ENCODE measurements around the gene UBR3. TPM values are rescaled to one million over a fixed set of nuclear protein-coding genes. Genes with fewer than 3 reads are reported as not detected.

UBR3 gene
- total and polyA plus RNA-seq, 10 donors = 7.2 to 119 (median 54.3) TPM

DNA sequence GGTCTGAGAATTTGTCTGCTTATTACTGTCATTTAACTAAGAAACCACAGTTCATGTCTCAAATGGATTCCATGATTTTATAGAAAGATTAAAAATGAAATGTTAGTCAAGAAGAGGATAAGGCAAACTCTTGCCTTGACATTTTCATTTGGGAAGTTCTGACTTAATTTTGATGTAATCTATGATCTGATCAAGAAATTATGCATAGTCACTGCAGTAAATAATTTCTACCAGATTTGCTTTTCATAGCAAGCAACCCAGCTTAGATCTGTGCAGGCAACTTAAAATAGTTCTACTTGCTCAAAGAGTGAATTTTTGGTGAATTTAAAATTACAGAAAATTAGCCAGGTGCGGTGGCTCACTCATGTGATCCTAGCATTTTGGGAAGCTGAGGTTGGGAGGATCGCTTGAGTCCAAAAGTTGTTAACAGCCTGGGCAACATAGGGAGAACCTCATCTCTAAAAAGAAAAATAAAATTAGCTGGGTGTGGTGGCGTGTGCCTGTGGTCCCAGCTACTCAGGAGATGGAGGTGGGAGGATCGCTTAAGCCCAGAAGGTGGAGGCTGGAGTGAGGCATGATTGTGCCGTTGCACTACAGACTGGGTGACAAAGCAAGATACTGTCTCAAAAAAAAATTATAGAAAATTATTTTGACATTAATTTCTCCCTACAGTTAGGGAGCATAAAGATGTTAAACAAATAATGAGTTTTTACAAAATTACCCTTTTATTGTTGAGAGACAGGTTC lies 192.0 kb downstream of the UBR3 start:
- Histone ChIP-seq H3K27me3 (replicated peaks in 1 of 7) (no peaks in the 10 kb centered on the region), H3K4me3 (no peak overlapping the region), H3K36me3 (peaks cover 0 to 42% (median 4%) of the 10 kb centered on the region in 6 donors), H3K4me1 (peaks cover 0 to under 1% (median 0%) of the 10 kb centered on the region in 6 donors), H3K9me3 (no peaks in the 10 kb centered on the region), H3K27ac (no peak overlapping the region)
- no peak for TF ChIP-seq POLR2A (IDR thresholded peaks at IDR 0.05)
- no peak for DNase-seq
- WGBS, 5 donors = 88 to 98% (median 97%) methylated on average over 5 of the region's 5 CpGs
- intact Hi-C loops (cut with DNase I; ENCODE audit: low total_unique reads) = no loop called here

DNA sequence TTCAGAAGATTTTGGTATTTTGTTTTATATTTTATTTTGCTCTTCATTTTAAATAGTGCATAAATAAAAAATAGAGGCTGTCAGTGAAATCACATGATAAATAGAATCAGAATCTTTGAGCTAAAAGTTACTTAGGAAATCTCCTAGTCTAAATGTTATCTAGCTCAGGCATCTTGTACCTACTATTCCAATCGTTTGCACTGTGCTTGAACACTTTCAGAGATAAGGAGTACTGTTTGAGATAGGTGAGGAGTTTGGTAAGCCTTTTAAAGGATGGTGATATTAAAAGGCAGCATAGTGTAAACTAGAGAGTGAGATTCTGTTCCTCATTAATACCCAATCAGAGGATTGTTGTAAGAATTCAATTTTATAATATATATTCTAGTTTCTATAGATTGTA lies 193.5 kb downstream of the UBR3 start:
- Histone ChIP-seq H3K4me3 (no peak overlapping the region), H3K27ac (no peak overlapping the region), H3K4me1 (no peaks in the 10 kb centered on the region), H3K27me3 (replicated peaks in 1 of 7) (no peaks in the 10 kb centered on the region), H3K9me3 (no peaks in the 10 kb centered on the region), H3K36me3 (peaks cover 0 to 32% (median 3%) of the 10 kb centered on the region in 6 donors)
- intact Hi-C loops (cut with DNase I; ENCODE audit: low total_unique reads) = no loop called here
- 62 to 81% (median 71%) methylated on average over 1 of the region's 1 CpG for WGBS, 5 donors
- TF ChIP-seq, protein P1, sequence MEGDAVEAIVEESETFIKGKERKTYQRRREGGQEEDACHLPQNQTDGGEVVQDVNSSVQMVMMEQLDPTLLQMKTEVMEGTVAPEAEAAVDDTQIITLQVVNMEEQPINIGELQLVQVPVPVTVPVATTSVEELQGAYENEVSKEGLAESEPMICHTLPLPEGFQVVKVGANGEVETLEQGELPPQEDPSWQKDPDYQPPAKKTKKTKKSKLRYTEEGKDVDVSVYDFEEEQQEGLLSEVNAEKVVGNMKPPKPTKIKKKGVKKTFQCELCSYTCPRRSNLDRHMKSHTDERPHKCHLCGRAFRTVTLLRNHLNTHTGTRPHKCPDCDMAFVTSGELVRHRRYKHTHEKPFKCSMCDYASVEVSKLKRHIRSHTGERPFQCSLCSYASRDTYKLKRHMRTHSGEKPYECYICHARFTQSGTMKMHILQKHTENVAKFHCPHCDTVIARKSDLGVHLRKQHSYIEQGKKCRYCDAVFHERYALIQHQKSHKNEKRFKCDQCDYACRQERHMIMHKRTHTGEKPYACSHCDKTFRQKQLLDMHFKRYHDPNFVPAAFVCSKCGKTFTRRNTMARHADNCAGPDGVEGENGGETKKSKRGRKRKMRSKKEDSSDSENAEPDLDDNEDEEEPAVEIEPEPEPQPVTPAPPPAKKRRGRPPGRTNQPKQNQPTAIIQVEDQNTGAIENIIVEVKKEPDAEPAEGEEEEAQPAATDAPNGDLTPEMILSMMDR (IDR thresholded peaks at IDR 0.05 in 8 of 11, conservative IDR thresholded peaks at IDR 0.05 in 3 of 11) = no peak
- no peak for TF ChIP-seq POLR2A (IDR thresholded peaks at IDR 0.05)
- TF ChIP-seq POLR2AphosphoS5 (IDR thresholded peaks at IDR 0.05) = no peak
- no peak for DNase-seq

DNA sequence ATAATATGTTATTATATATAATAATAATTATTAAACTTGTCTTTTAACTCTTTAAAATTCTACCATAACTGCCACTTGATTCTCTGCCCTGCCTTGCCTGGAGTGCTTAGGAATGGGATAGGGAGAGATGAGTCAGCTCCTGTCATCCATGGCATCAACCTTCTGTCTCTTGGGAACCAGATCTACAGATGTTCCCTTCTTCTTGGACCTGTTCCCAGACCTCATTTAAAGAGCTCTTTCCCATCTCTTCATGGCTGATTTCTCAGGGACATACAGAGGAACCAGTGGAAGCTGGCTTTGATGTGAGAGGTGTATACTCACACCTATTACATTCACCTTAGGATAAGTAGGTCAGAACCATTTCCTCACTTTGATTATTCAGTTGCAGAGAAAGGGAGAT lies 195.4 kb downstream of the UBR3 start:
- Histone ChIP-seq H3K4me3 (no peak overlapping the region), H3K27me3 (replicated peaks in 1 of 7) (no peaks in the 10 kb centered on the region), H3K36me3 (peaks cover 0 to 32% (median 3%) of the 10 kb centered on the region in 6 donors), H3K4me1 (no peaks in the 10 kb centered on the region), H3K9me3 (no peaks in the 10 kb centered on the region), H3K27ac (no peak overlapping the region)
- TF ChIP-seq POLR2A (IDR thresholded peaks at IDR 0.05) (no peak), POLR2AphosphoS5 (IDR thresholded peaks at IDR 0.05) (no peak)
- TF ChIP-seq, protein P1 (IDR thresholded peaks at IDR 0.05 in 8 of 11, conservative IDR thresholded peaks at IDR 0.05 in 3 of 11) = no peak
- intact Hi-C loops (cut with DNase I; ENCODE audit: low total_unique reads) = no loop called here
- DNase-seq = no peak

DNA sequence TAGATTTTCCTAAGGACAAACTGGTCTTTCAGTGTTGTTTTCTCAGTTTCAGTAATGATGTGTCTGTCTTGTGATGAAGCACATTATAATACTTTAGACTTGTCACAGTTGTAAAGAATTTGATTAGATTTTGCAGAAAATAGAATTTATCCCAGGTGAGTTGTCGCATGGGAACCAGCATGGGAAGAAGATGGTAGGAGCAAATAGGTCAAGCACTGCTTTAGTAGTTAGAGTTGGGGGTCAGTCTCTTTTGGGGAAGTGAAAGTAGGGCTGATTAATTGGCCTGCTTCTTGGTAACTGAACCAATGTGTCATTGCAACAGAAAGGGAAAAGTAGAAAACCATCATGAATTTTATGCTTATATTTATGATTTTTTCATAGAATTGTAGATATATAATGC lies 197.5 kb downstream of the UBR3 start:
- WGBS, 5 donors = 90 to 100% (median 94%) methylated on average over 1 of the region's 1 CpG
- no peaks in the 10 kb centered on the region for H3K9me3 ChIP-seq
- no peak overlapping the region for H3K4me3 ChIP-seq
- intact Hi-C loops (cut with DNase I; ENCODE audit: low total_unique reads) = no loop called here
- peaks cover 0 to 35% (median 8%) of the 10 kb centered on the region in 6 donors for H3K36me3 ChIP-seq
- TF ChIP-seq POLR2AphosphoS5 (IDR thresholded peaks at IDR 0.05) = no peak
- TF ChIP-seq POLR2A (IDR thresholded peaks at IDR 0.05) = no peak
- TF ChIP-seq, protein P1 (IDR thresholded peaks at IDR 0.05 in 8 of 11, conservative IDR thresholded peaks at IDR 0.05 in 3 of 11) = no peak
- no peak overlapping the region for H3K27ac ChIP-seq
- H3K27me3 ChIP-seq (replicated peaks in 1 of 7) = no peaks in the 10 kb centered on the region
- no peak for DNase-seq
- H3K4me1 ChIP-seq = peaks cover 0 to 3% (median 0%) of the 10 kb centered on the region in 6 donors
